ENCODE results near the gene TAF1B. TPM values are rescaled to one million over a fixed set of nuclear protein-coding genes. Genes with fewer than 3 reads are reported as not detected.
A peak's percentile ranks its signal among the peaks of the same experiment; 100 is the strongest.

The TAF1B gene
- total RNA-seq, 2 donors from 2014 or later, result 15.3 to 19.9 TPM

- Mint-ChIP-seq H3K27me3 (no peaks in the 10 kb centered on the region), H3K27ac (no peak overlapping the region), H3K36me3 (ENCODE audit: low read depth) (peaks cover 13% of the 10 kb centered on the region), H3K4me1 (peaks cover 24% of the 10 kb centered on the region), H3K4me3 (no peak overlapping the region)
- ATAC-seq, result no peak
- no peaks in the 10 kb centered on the region for H3K9me3 ChIP-seq (ENCODE audit: control insufficient read depth, low read length, poor library complexity, severe bottlenecking)
- DNase-seq, result no peak
Observed at GRCh38 chr2:9892236-9892635, 49.0 kb downstream of the TAF1B start.

GRCh38 chr2:9895669-9896590 is 52.7 kb downstream of the TAF1B start:
- H3K27ac Mint-ChIP-seq, result peak overlapping the region; percentile 47
- ATAC-seq, result no peak
- no peak for DNase-seq

GRCh38 chr2:9897331-9897737 is 54.1 kb downstream of the TAF1B start:
- Mint-ChIP-seq H3K27ac (peak overlapping the region; percentile 47), H3K4me3 (no peak overlapping the region)

More at GRCh38 chr2:9895669-9896590, 52.7 kb downstream of the TAF1B start:
- no peaks in the 10 kb centered on the region for H3K9me3 ChIP-seq (ENCODE audit: control insufficient read depth, low read length, poor library complexity, severe bottlenecking)
- Mint-ChIP-seq H3K4me1 (peaks cover 22% of the 10 kb centered on the region), H3K27me3 (no peaks in the 10 kb centered on the region), H3K36me3 (ENCODE audit: low read depth) (peaks cover 3% of the 10 kb centered on the region), H3K4me3 (no peak overlapping the region)

GRCh38 chr2:9897846-9898245 is 54.6 kb downstream of the TAF1B start:
- H3K36me3 Mint-ChIP-seq (ENCODE audit: low read depth), result no peaks in the 10 kb centered on the region
- DNase-seq, result no peak
- no peak for ATAC-seq
- peak overlapping the region; percentile 47 for H3K27ac Mint-ChIP-seq
- H3K4me3 Mint-ChIP-seq, result no peak overlapping the region
- H3K9me3 ChIP-seq (ENCODE audit: control insufficient read depth, low read length, poor library complexity, severe bottlenecking), result no peaks in the 10 kb centered on the region
- H3K4me1 Mint-ChIP-seq, result peaks cover 19% of the 10 kb centered on the region
- no peaks in the 10 kb centered on the region for H3K27me3 Mint-ChIP-seq

More at GRCh38 chr2:9897331-9897737, 54.1 kb downstream of the TAF1B start:
- DNase-seq (no peak), ATAC-seq (no peak)
- no peaks in the 10 kb centered on the region for H3K9me3 ChIP-seq (ENCODE audit: control insufficient read depth, low read length, poor library complexity, severe bottlenecking)
- Mint-ChIP-seq H3K36me3 (ENCODE audit: low read depth) (peaks cover under 1% of the 10 kb centered on the region), H3K27me3 (no peaks in the 10 kb centered on the region), H3K4me1 (peaks cover 19% of the 10 kb centered on the region)

- Mint-ChIP-seq H3K27me3 (no peaks in the 10 kb centered on the region), H3K36me3 (ENCODE audit: low read depth) (peaks cover 1% of the 10 kb centered on the region), H3K4me1 (peaks cover 10% of the 10 kb centered on the region), H3K4me3 (no peak overlapping the region), H3K27ac (no peak overlapping the region)
- no peak for DNase-seq
- ATAC-seq, result no peak
- no peaks in the 10 kb centered on the region for H3K9me3 ChIP-seq (ENCODE audit: control insufficient read depth, low read length, poor library complexity, severe bottlenecking)
Observed at GRCh38 chr2:9905413-9905812, 62.1 kb downstream of the TAF1B start.

GRCh38 chr2:9907402-9907801 is 64.1 kb downstream of the TAF1B start:
- Mint-ChIP-seq H3K27ac (no peak overlapping the region), H3K27me3 (no peaks in the 10 kb centered on the region)

GRCh38 chr2:9908639-9909038 is 65.4 kb downstream of the TAF1B start:
- Mint-ChIP-seq H3K36me3 (ENCODE audit: low read depth) (peaks cover 9% of the 10 kb centered on the region), H3K4me1 (peaks cover 12% of the 10 kb centered on the region), H3K27me3 (no peaks in the 10 kb centered on the region), H3K27ac (no peak overlapping the region), H3K4me3 (no peak overlapping the region)
- ATAC-seq (no peak), DNase-seq (no peak)
- H3K9me3 ChIP-seq (ENCODE audit: control insufficient read depth, low read length, poor library complexity, severe bottlenecking), result no peaks in the 10 kb centered on the region

More at GRCh38 chr2:9907402-9907801, 64.1 kb downstream of the TAF1B start:
- H3K9me3 ChIP-seq (ENCODE audit: control insufficient read depth, low read length, poor library complexity, severe bottlenecking), result no peaks in the 10 kb centered on the region
- DNase-seq (no peak), ATAC-seq (no peak)
- peaks cover 12% of the 10 kb centered on the region for H3K4me1 Mint-ChIP-seq
- peaks cover 7% of the 10 kb centered on the region for H3K36me3 Mint-ChIP-seq (ENCODE audit: low read depth)
- no peak overlapping the region for H3K4me3 Mint-ChIP-seq

GRCh38 chr2:9909106-9909505 is 65.8 kb downstream of the TAF1B start:
- Mint-ChIP-seq H3K27ac (peak overlapping the region; percentile 47), H3K4me3 (no peak overlapping the region), H3K36me3 (ENCODE audit: low read depth) (peaks cover 9% of the 10 kb centered on the region), H3K27me3 (no peaks in the 10 kb centered on the region), H3K4me1 (peaks cover 12% of the 10 kb centered on the region)
- DNase-seq (no peak), ATAC-seq (no peak)
- no peaks in the 10 kb centered on the region for H3K9me3 ChIP-seq (ENCODE audit: control insufficient read depth, low read length, poor library complexity, severe bottlenecking)

GRCh38 chr2:9910699-9911098 is 67.4 kb downstream of the TAF1B start:
- DNase-seq, result no peak
- no peak overlapping the region for H3K27ac Mint-ChIP-seq
- H3K4me1 Mint-ChIP-seq, result peaks cover 9% of the 10 kb centered on the region
- H3K36me3 Mint-ChIP-seq (ENCODE audit: low read depth), result peaks cover 9% of the 10 kb centered on the region
- no peaks in the 10 kb centered on the region for H3K9me3 ChIP-seq (ENCODE audit: control insufficient read depth, low read length, poor library complexity, severe bottlenecking)
- no peak overlapping the region for H3K4me3 Mint-ChIP-seq
- no peaks in the 10 kb centered on the region for H3K27me3 Mint-ChIP-seq
- ATAC-seq, result no peak

- Mint-ChIP-seq H3K36me3 (ENCODE audit: low read depth) (peaks cover 11% of the 10 kb centered on the region), H3K4me3 (no peak overlapping the region), H3K4me1 (peaks cover 8% of the 10 kb centered on the region), H3K27ac (no peak overlapping the region), H3K27me3 (no peaks in the 10 kb centered on the region)
- no peaks in the 10 kb centered on the region for H3K9me3 ChIP-seq (ENCODE audit: control insufficient read depth, low read length, poor library complexity, severe bottlenecking)
- ATAC-seq (no peak), DNase-seq (no peak)
Observed at GRCh38 chr2:9912468-9912867, 69.2 kb downstream of the TAF1B start.

GRCh38 chr2:9914384-9915065 is 71.3 kb downstream of the TAF1B start:
- no peaks in the 10 kb centered on the region for H3K27me3 Mint-ChIP-seq
- H3K36me3 Mint-ChIP-seq (ENCODE audit: low read depth), result peaks cover 11% of the 10 kb centered on the region
- no peak for DNase-seq
- H3K4me1 Mint-ChIP-seq, result peaks cover 3% of the 10 kb centered on the region
- H3K4me3 Mint-ChIP-seq, result no peak overlapping the region
- peak overlapping the region; percentile 57 for H3K27ac Mint-ChIP-seq
- no peaks in the 10 kb centered on the region for H3K9me3 ChIP-seq (ENCODE audit: control insufficient read depth, low read length, poor library complexity, severe bottlenecking)
- no peak for ATAC-seq

- no peak for DNase-seq
- no peak for ATAC-seq
- H3K4me3 Mint-ChIP-seq, result no peak overlapping the region
- H3K4me1 Mint-ChIP-seq, result no peaks in the 10 kb centered on the region
- no peak overlapping the region for H3K27ac Mint-ChIP-seq
- H3K27me3 Mint-ChIP-seq, result no peaks in the 10 kb centered on the region
- H3K9me3 ChIP-seq (ENCODE audit: control insufficient read depth, low read length, poor library complexity, severe bottlenecking), result no peaks in the 10 kb centered on the region
- peaks cover 11% of the 10 kb centered on the region for H3K36me3 Mint-ChIP-seq (ENCODE audit: low read depth)
Observed at GRCh38 chr2:9918275-9918674, 75.0 kb downstream of the TAF1B start.

GRCh38 chr2:9919512-9919911 is 76.2 kb downstream of the TAF1B start:
- Mint-ChIP-seq H3K27me3 (no peaks in the 10 kb centered on the region), H3K27ac (no peak overlapping the region), H3K4me3 (no peak overlapping the region), H3K36me3 (ENCODE audit: low read depth) (peaks cover 9% of the 10 kb centered on the region), H3K4me1 (no peaks in the 10 kb centered on the region)
- no peak for ATAC-seq
- H3K9me3 ChIP-seq (ENCODE audit: control insufficient read depth, low read length, poor library complexity, severe bottlenecking), result no peaks in the 10 kb centered on the region
- DNase-seq, result no peak
